Keratinocyte (primary cell): ENCODE data around the gene CSHL1.
"Not testable (repeated sequence)": the region's sequence is repeated elsewhere in the genome, so short reads cannot be mapped to it uniquely, and the experiment has no call there.

Experiments
- CTCF ChIP-seq, 3 experiments: IDR thresholded peaks in 1 of 3; conservative IDR thresholded peaks in 1 of 3; optimal IDR thresholded peaks in 1 of 3; 2 replicates in 2 of 3; 3 replicates in 1 of 3; pipeline versions ENCODE3 to v1.5.1; 2011; ENCODE audit warnings: low read length in 3 of 3, mild to moderate bottlenecking in 3 of 3, moderate library complexity in 2 of 3, control low read depth in 1 of 3, inconsistent platforms in 1 of 3; ENCODE audit not compliant: insufficient read depth in 2 of 3; ENCODE audit errors: extremely low read depth in 1 of 3
- EZH2 ChIP-seq: IDR thresholded peaks from one replicate; pipeline ENCODE4 v1.6.1; 2012; ENCODE audit warnings: inconsistent platforms, mild to moderate bottlenecking, low read length, moderate library complexity

GRCh38 chr17:63894021-63894420 lies 17.0 kb downstream of the CSHL1 start:
- not testable (repeated sequence) for TF ChIP-seq CTCF (optimal IDR thresholded peaks at IDR 0.05 in 1 of 3, IDR thresholded peaks at IDR 0.05 in 1 of 3, conservative IDR thresholded peaks at IDR 0.05 in 1 of 3; ENCODE audit: extremely low read depth in 1 of 3, insufficient read depth in 2 of 3, low read length in 3 of 3); EZH2
